Measurements from ENCODE around the gene OR10C1.
"Not testable (repeated sequence)": the region's sequence is repeated elsewhere in the genome, so short reads cannot be mapped to it uniquely, and the experiment has no call there.

DNA sequence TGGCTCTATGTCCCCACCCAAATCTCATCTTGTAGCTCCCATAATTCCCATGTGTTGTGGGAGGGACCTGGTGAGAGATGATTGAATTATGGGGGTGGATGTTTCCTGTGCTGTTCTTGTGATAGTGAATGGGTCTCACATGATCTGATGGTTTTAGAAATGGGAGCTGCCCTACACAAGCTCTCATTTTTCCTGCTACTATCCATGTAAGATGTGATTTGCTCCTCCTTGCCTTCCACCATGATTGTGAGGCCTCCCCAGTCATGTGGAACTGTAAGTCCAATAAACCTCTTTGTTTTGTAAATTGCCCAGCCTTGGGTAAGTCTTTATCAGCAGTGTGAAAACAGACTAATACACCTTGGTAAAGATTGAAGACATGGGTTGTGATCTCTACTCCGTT lies 4.9 kb downstream of the OR10C1 start:
- TF ChIP-seq CTCF (conservative IDR thresholded peaks at IDR 0.05 in 1 of 2, IDR thresholded peaks at IDR 0.05 in 1 of 2; ENCODE audit: low read depth in 1 of 2, low read length in 2 of 2); EZH2 (IDR thresholded peaks at IDR 0.05; ENCODE audit: low read length, missing control alignments): not testable (repeated sequence)
